ENCODE data around the gene DAGLA.

DNA sequence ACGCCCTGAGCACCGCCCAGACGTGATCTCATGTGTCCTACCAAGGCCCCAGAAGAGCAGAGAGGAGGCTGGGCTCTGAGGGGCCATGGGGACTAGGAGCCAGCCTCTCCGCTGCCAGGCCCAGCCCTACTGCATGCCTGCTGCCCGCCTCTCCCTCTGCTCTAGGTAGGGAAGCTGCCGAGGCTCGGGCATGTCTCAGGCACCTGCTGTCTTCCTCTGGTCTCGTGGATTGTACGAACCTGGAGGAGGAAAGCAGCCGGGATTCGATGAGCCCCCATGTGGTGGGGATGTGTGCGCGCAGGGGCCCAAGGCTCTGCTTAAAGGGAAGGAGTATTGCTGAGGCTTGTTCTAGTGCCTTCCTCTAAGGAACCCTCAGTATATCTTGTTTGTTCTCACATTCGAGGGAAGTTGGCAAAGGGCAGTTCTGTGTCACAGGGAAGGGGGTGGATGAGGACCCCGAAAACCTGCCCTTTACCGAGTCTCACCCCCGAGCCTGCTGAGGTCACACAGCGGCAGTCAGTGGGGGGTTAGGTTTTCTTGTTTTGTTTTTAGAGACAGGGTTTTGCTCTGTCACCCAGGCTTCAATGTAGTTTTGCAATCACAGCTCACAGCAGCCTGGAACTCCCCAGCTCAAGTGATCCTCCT, 21.2 kb downstream of the DAGLA start:
- no peak for TF ChIP-seq EZH2 (IDR thresholded peaks at IDR 0.05; ENCODE audit: insufficient read depth, poor library complexity, severe bottlenecking)
- TF ChIP-seq EZH2phosphoT487 (IDR thresholded peaks at IDR 0.05; ENCODE audit: insufficient read depth, low read depth), result no peak

All from GM23248 (cell line).